ENCODE results near the gene RARA.
"Not testable (repeated sequence)": the region's sequence is repeated elsewhere in the genome, so short reads cannot be mapped to it uniquely, and the experiment has no call there.

RARA gene

GRCh38 chr17:40361063-40361924, 52.3 kb downstream of the RARA start:
- DNase-seq, result no peak

DNA sequence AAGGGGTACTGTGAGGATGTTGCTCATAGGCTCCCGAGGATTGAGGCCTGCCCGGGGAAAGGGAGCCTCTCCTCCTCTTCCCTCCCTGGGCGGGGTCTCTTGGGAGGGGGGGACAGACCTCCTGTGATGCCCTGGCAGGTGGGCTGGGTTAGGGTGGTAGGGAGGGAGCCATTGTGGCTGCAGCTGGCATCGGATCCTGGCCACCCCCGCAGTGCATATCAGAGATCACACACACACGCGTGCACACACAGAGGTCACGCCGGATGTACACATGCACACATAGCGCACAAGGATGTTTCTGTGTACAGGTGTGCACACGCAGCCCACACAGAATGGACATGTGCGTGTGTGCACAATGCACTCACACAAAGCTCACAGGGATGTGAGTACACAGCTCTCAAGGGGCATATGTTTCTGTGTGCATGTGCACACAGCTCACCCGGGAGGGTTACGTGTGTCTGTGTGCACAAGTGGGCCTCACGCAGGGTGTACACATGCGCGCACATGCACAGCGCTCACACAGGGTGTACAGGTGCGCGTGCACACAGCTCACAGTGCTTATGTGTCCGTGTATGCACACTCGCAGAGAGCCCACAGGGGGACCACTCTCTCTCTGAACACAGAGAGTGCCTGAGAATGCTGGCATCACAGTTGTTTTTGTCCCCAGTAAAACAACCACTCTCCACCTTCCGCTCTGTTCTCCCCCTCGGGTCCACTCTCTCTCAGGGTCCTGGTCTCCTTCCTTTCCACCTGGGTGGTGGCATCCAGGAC, 53.1 kb downstream of the RARA start:
- no peak for DNase-seq

- DNase-seq, result no peak
Measured at GRCh38 chr17:40362696-40363110, 53.7 kb downstream of the RARA start.

GRCh38 chr17:40363111-40363827, 54.3 kb downstream of the RARA start:
- DNase-seq, result no peak

DNA sequence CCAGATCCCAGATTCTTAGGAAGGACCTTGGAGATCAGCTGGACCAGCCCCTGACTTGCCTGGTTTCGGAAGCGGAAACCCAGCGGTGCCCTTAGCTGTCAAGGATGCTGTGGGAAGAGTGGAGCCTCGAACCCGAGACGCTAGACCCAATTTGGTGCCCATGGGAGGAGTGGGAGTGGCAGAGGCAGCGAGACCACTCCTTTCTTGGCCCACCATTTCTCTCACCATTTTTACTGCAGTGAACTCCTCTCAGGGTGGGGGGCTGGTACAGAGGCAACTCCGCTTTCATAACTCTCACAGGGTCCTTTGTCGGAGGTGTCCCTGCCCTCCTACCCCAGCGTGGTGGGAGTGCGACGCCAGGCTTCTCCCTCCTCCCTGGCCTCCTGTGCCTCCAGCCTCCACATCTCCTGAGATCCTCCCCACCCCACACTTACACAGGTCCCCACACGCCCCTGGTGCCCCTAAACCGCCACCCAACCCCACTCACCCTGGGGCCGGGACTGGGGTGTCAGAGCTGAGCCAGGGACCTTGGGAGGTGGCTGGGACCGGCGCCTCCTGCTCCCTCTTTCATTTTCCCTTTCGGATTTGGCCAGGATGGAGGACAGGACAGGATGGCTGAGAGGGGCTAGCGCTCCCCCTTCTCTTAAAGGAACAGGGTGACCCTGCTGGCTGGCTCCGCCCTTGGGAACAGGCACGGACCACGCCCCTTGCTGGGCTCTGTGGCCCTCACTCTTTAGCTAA, 55.3 kb downstream of the RARA start, which contains the start of gene GJD3:
TSS of gene GJD3 (minus strand) at position 617 of the 741 bp plus-strand sequence. CDS start 922 bp downstream, outside the sequence.
- DNase-seq, result no peak

GRCh38 chr17:40364906-40365305, 55.9 kb downstream of the RARA start:
- DNase-seq, result no peak

GRCh38 chr17:40366076-40366860, 57.3 kb downstream of the RARA start:
- DNase-seq, result no peak

DNA sequence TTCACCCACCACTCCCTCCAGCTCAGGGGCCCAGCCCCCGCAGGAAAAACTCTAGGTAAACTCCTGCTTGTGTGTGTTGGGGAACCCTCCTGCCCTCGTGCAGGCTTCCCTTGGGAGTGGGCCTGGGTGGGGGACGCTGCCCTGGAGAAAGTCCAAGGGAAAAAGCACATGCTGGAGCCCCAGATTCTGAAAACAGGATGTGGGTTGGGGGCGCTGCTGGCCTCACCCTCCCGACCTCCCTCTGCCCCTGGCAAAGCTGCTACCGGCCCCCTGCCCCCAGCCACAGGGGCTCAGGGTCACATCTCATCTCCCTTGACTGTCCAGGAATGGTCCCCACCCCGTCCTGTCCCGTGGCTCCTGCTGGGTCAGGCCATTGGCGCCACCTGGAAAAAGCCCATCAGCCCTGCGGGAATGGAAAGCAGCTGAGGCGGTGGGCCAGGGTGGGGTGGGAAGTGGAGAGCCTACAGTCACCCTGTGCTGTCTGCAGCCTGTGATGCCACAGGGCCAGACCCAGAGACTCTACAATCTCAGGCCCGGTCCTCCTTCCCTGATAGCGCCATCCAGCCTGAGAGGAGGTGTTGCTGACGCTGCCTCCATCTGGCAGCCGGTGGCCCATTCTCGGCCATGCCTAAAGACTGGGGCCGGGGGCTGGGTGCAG, 58.0 kb downstream of the RARA start:
- DNase-seq, result no peak

- DNase-seq, result not testable (repeated sequence)
Measured at GRCh38 chr17:40367728-40368127, 58.7 kb downstream of the RARA start.

- DNase-seq, result no peak
Measured at GRCh38 chr17:40369923-40370322, 60.9 kb downstream of the RARA start.

DNA sequence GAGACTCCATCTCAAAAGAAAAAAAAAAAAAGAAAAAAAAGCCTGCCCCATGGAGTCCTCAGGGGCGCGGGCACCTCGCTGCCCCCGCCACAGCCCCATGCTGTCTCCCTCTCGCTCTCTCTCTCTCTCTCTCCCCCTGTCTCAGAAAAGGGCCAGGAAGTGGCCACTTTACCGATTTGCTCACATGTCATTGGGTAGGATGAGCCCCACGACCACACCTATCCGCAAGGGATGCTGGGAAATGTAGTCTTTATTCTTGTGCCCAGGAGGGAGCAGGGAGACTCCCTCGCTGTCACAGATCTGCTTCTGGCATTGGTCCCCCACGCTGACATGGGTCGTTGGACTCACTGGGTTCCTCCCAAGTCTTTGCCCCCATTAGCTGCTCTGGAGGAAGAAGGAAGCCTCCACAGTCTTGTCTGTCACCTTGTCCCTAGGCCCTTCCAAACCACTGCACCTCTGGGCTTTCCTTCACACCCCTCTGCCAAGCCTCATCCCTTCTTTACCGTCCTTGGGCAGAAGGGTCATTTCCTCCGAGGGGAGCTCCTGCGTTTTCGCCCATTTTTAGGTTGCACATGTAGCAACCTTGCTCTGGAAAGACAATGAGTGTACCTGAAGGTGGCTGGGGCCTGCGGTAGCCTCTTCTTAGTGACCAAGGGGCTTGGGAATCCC, 62.4 kb downstream of the RARA start:
- no peak for DNase-seq

GRCh38 chr17:40372031-40372430, 63.1 kb downstream of the RARA start:
- DNase-seq, result no peak

DNA sequence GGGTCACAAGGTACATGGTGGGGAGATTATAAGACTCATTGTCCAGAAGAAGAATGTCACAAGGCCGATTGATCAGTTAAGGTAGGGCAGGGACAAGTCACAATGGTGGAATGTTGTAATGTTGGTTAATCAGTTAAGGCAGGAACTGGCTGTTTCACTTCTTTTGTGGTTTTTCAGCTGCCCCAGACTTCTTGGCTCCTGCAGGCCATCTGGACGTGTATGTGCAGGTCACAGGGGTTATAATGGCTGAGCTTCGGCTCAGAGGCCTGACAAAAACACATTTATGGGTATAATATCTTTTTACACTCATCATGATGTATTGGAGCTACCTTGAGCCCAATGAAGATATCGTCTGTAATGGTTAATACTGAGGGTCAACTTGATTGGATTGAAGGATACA, 63.7 kb downstream of the RARA start:
- not testable (repeated sequence) for DNase-seq

DNA sequence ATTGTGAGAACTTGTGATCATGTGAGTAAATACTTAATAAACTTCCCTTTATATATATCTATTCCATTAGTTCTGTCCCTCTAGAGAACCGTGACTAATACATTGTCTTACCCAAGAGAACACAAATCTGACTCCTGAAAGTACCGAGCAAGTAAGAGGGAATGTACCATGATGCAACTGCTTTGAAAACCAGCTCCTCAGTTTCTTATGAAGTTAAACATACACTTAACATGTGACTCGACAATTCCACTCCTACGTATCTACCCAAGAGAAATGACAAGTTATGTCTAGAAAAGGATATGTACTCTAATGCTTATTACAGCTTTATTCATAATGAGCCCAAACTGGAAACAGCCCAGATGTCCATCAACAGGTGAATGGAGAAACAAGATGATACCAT, 64.3 kb downstream of the RARA start:
- DNase-seq, result no peak

GRCh38 chr17:40373999-40374398, 65.0 kb downstream of the RARA start:
- no peak for DNase-seq

GRCh38 chr17:40374821-40375498, 66.0 kb downstream of the RARA start:
- no peak for DNase-seq

GRCh38 chr17:40375786-40376185, 66.8 kb downstream of the RARA start:
- DNase-seq, result not testable (repeated sequence)

DNA sequence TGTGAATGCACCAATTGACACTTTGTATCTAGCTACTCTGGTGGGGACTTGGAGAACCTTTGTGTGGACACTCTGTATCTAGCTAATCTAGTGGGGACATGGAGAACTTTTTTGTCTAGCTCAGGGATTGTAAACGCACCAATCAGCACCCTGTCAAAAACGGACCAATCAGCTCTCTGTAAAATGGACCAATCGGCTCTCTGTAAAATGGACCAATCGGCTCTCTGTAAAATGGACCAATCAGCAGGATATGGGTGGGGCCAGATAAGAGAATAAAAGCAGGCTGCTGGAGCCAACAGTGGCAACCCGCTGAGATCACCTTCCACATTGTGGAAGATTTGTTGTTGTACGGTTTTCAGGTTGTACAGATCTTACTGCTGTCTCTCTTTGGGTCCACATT, 67.6 kb downstream of the RARA start:
- DNase-seq, result not testable (repeated sequence)

GRCh38 chr17:40377832-40378231, 68.9 kb downstream of the RARA start:
- DNase-seq, result no peak

DNA sequence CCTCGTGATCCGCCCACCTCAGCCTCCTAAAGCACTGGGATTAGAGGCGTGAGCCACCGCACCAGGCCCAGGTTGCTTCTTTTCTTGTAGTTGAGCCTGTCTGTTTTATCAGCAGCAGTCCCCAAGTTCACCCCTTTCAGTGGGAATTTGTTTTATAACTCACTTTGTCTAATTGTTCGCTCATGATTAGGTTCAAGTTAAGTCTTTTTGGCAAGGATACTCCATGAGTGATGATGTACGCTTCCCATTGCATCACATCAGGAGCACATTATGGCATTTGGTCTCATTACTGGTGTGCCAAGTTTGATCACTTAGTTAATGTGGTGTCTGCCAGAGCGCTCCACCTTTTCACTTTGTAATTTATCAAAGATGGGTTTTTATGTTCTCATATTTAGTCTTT, 70.0 kb downstream of the RARA start:
- no peak for DNase-seq
